ENCODE data around the gene PPP1R16B.

DNA sequence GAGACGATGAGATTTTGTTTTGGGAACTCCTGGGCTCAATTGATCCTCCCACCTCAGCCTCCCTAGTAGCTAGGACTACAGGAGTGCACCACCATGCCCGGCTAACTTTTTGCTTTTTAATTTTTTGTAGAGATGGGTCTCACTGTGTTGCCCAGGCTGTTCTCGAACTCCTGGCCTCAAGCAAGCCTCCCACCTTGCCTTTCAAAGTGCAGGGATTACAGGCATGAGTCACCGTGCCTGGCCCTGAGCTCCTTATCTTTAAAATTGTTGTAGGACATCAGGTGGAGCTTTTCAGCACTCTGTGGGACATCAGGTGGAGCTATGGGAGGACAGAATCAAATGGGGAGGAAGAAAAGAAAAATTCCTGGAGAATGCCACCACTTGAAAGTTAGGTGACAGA is 44.5 kb upstream of the PPP1R16B start:
- TF ChIP-seq CTCF (IDR thresholded peaks at IDR 0.05) = no peak
- no peak for TF ChIP-seq POLR2A (IDR thresholded peaks at IDR 0.05)

Measured in right lobe of liver (tissue), 4 donors.